WI38 (cell line): Measurements from ENCODE around the gene SRP14.
"Not testable (repeated sequence)": the region's sequence is repeated elsewhere in the genome, so short reads cannot be mapped to it uniquely, and the experiment has no call there.

Source experiments
- H3K4me3 ChIP-seq: 2 replicates; pipeline ENCODE4 v1.5.1; 2011; ENCODE audit warnings: low read depth, mild to moderate bottlenecking, control low read depth, low read length
- TF ChIP-seq, protein P1 (sequence below): IDR thresholded peaks from 2 replicates; pipeline ENCODE4 v1.5.1; 2012; ENCODE audit warnings: low read depth, mild to moderate bottlenecking, control low read depth, low read length

The SRP14 gene

DNA sequence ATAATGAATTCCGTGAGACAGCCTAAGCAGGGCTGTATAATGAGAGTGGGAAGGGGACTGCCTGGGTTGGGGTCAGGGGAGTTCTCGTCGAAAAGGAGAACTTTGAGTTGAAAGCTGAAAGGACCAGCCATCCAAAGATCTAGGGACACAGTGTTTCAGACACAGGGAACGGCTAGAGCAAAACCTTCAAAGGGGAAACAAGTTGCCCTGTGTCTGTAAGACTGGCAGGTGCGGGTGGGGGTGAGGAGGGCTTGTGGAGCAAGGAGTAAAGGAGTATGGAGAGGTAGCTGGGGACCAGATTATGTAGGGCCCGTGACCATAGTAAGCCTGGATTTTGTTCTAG, 1.3 kb upstream of the SRP14 start:
- no peak overlapping the region for H3K4me3 ChIP-seq
- TF ChIP-seq, protein P1, sequence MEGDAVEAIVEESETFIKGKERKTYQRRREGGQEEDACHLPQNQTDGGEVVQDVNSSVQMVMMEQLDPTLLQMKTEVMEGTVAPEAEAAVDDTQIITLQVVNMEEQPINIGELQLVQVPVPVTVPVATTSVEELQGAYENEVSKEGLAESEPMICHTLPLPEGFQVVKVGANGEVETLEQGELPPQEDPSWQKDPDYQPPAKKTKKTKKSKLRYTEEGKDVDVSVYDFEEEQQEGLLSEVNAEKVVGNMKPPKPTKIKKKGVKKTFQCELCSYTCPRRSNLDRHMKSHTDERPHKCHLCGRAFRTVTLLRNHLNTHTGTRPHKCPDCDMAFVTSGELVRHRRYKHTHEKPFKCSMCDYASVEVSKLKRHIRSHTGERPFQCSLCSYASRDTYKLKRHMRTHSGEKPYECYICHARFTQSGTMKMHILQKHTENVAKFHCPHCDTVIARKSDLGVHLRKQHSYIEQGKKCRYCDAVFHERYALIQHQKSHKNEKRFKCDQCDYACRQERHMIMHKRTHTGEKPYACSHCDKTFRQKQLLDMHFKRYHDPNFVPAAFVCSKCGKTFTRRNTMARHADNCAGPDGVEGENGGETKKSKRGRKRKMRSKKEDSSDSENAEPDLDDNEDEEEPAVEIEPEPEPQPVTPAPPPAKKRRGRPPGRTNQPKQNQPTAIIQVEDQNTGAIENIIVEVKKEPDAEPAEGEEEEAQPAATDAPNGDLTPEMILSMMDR: no peak

DNA sequence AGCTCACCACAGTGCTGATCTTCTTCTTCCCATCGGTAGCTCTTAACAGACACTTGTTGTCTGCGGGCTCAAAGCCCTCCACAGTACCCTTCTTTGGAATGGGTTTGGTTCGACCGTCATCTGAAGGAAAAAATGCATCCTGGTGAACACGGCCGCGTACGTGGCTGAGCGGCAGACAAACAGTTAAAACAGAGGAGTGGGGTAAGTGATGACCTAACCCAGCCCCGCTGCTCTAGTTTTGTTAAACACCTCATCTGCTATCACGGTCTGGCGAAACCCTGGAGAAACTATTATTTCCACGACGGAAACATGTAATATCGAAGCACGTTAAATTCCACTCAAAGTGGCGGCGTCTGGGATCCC, 725 bp downstream of the SRP14 start:
- peak overlapping the region; percentile 95 for H3K4me3 ChIP-seq
- TF ChIP-seq, protein P1: no peak

DNA sequence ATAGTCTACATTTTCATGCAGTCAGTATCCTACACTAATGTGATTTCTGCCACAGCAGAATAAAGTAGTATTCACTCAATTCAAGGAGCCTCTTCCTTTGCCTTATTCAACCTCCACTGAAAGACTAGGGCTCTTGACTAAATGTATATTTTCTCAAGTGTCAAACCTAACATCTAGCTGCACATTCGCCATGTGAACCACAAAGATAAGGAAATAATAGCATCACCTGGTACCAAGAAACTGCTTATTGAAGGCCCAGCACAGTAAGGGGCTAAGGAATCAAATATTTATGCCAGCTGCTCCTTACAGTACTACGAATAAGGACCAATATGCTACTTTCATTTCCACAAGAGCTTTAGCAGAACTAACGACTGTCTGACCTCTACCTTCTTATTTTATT, 1.3 kb downstream of the SRP14 start:
- TF ChIP-seq, protein P1: no peak
- H3K4me3 ChIP-seq: peak overlapping the region; percentile 95

DNA sequence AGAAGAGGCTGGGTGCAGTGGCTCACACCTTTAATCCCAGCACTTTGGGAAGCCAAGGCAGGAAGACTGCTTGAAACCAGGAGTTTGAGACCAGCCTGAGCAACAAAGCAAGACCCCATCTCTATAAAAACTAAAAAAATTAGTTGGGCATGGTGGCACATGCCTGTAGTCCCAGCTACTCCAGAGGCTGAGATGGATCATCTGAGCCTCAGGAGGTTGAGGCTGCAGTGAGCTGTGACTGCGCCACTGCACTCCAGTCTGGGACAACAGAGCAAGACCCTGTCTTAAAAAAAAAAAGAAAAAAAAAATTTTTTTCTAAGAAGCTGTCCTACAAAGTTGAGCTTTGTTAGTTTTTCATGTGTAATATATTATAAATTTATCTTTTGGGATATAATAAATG, 3.8 kb downstream of the SRP14 start:
- H3K4me3 ChIP-seq: not testable (repeated sequence)

DNA sequence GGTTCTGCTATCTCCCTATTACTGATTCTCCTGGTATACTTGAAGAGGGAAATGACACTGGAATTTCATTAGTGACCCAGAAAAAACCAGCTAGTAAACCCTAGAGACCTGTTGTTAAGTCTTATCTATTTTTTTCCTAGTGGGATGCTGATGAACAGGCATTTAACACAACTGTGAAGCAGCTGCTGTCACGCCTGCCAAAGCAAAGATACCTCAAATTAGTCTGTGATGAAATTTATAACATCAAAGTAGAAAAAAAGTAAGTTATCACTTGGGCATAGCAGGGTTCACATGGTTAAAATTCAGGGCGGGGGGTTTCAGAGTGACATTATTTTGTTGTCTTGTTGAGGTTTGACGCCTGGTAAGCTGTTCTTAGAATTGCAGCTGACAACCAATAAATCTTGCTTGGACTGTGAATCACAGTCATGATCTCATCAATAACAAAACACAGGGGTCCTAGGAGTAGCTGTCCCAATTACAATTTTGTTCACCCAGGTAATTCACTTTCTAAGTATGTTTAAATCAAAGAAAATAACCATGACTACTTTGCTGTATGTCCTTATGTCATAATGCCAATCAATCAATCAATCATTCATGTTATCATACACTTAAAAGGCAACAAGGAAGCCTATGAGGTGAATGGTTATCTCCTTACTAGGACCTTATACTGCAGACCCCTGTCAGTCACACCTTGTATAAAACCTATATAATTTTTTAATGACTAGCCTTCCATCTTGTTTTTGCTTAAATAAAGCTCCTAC, 4.6 kb downstream of the SRP14 start:
- TF ChIP-seq, protein P1: no peak
- no peak overlapping the region for H3K4me3 ChIP-seq

DNA sequence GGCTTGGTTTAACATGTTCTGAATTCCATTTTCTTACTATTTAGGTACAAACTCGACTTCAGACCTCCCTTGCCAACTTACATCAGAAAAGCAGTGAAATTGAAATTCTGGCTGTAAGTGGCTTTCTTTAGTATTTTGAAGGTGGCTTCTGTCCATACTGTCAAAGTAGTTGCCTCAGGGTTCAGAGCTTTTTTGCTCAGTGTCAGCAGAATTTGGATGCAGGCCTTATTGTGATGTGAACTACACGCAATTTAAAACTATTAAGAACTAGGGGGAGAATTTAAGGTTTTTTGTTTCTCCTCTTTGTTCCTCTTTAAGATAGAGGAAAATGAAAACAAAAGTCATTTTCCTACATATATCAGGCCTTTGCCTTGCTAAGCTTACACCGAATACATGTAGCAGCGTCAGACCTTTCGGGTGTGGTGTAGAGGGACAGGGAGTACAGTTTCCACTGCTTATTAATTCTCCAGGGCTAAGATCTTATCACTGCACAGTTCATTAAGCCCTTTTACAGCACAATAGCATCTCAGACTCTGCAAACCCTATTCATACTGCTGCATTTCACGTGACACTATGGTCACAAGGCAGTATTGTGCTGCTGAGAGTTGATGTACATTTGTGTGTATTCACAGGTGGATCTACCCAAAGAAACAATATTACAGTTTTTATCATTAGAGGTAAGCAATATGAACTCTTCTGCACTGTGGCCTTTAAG, 6.7 kb downstream of the SRP14 start:
- H3K4me3 ChIP-seq: no peak overlapping the region
- TF ChIP-seq, protein P1: no peak

DNA sequence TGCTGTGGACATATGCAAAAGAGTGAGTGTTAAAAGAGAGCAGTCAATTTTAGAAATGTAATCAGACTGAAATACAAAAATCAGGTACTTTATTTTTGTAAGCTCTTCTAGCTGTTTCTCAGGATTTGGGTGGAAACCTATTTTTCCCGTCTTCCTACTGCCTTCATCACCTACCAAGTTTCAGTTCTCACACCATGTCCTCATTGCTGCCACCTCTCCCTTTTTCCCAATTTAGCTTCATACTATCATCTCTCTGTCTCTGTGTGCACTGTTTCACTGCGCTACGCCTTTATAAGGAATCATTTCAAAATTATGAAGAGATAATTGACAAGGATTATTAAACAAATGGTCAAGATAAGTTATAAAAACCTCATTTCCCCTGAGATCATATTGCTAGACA, 7.7 kb downstream of the SRP14 start:
- TF ChIP-seq, protein P1: no peak
- H3K4me3 ChIP-seq: no peak overlapping the region
